Fibroblast of the aortic adventitia (primary cell): ENCODE measurements around the gene COPRS. TPM values are rescaled to one million over a fixed set of nuclear protein-coding genes. Genes with fewer than 3 reads are reported as not detected.

Experiments
- DNase-seq: peaks from one replicate; pipeline ENCODE4 v3.0.0-alpha.2; 2010; ENCODE audit warnings: low read depth
- H3K4me3 ChIP-seq: 2 replicates; pipeline ENCODE4 v1.5.1; 2011; ENCODE audit warnings: low read depth, mild to moderate bottlenecking, control low read depth, low read length, moderate library complexity
- total RNA-seq: library from RNA; depleted of rRNA; stranded (reverse); fragments of >200 nt; gene quantifications from 2 replicates; pipeline ENCODE4 v1.2.3, GENCODE V29; 2012; ENCODE audit warnings: low replicate concordance
- TF ChIP-seq, protein P1 (sequence below): IDR thresholded peaks from 2 replicates; pipeline ENCODE4 v1.5.1; 2011; ENCODE audit warnings: mild to moderate bottlenecking, low read length, control low read depth, inconsistent platforms; ENCODE audit not compliant: insufficient read depth

COPRS gene
- total RNA-seq, 1 donor = 97.1 TPM

DNA sequence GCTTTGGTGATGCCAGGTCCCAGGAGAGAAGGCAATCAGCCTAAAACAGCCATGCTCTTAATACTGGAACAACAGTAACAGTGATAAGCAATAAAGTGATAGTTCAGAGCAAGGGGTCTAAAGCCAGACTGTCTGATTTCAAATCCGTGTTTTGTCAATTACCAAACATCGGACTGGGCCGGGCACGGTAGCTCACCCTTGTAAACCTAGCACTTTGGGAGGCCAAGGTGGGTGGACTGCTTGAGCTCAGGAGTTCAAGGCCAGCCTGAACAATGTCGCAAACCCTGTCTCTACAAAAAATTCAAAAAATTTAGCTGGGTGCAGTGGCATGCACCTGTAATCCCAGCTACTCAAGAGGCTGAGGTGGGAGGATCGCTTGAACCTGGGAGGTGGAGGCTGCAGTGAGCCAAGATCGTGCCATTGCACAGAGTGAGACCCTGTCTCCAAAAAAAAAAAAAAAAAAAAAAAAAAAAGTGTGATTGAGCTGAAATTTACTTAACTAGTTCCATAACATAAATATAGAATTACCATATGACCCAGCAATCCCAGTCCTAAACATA lies 5.1 kb downstream of the COPRS start:
- no peak for DNase-seq
- TF ChIP-seq, protein P1, sequence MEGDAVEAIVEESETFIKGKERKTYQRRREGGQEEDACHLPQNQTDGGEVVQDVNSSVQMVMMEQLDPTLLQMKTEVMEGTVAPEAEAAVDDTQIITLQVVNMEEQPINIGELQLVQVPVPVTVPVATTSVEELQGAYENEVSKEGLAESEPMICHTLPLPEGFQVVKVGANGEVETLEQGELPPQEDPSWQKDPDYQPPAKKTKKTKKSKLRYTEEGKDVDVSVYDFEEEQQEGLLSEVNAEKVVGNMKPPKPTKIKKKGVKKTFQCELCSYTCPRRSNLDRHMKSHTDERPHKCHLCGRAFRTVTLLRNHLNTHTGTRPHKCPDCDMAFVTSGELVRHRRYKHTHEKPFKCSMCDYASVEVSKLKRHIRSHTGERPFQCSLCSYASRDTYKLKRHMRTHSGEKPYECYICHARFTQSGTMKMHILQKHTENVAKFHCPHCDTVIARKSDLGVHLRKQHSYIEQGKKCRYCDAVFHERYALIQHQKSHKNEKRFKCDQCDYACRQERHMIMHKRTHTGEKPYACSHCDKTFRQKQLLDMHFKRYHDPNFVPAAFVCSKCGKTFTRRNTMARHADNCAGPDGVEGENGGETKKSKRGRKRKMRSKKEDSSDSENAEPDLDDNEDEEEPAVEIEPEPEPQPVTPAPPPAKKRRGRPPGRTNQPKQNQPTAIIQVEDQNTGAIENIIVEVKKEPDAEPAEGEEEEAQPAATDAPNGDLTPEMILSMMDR = no peak
- no peak overlapping the region for H3K4me3 ChIP-seq

DNA sequence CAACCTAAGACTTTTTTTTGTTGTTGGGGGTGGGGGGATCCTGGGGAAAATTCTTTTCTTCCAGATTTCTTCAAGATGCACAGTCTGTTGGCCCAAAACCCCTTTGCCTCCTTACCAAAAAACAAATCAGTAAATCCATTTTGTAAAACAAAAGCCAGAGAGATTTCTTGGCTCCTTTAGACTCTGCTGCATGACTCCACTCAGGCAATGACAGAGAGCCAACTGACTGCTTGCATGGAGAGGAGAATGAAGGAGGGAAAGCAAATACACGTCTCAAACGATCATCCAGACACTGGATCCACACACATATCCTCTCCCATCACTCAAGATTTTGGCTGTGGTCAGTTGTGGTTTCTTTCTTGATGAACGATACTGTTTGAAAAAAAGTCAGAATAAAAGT lies 13.8 kb downstream of the COPRS start:
- DNase-seq = peak; percentile 58
- TF ChIP-seq, protein P1 = no peak
- H3K4me3 ChIP-seq = no peak overlapping the region

DNA sequence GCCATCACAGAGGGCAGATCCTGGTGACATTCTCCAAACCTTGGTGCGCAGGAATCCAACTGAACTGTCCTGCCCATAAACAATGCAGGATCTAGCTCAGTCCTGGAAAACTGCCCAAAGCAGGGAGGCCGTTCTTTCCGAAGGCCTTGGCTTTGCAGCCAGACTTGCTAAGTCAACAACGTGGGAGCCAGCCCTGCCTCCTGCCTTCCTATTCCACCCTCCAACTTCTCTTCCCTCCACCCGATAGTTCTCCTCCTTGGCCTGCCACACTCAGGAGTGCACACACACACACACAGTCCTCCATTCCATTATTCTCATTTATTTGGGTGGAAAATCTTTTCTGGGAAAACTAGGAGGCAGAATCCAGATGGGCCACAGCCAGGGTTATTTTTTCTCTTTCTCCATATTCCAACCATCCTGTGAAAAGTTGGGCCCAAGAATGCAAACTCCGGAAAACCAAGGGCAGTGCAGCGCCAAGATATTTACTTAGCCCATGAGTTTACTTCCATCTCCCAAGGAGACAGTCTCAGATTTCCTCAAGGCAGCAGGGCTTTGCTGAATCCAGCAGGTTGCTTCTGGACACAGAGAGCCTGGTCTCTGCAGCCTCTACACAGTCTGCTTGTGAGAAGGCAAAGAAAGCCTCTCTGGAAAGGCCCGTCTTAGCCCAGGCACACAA lies 15.8 kb downstream of the COPRS start:
- peak; percentile 95 for DNase-seq
- TF ChIP-seq, protein P1 = no peak
- peak overlapping the region; percentile 1 for H3K4me3 ChIP-seq

DNA sequence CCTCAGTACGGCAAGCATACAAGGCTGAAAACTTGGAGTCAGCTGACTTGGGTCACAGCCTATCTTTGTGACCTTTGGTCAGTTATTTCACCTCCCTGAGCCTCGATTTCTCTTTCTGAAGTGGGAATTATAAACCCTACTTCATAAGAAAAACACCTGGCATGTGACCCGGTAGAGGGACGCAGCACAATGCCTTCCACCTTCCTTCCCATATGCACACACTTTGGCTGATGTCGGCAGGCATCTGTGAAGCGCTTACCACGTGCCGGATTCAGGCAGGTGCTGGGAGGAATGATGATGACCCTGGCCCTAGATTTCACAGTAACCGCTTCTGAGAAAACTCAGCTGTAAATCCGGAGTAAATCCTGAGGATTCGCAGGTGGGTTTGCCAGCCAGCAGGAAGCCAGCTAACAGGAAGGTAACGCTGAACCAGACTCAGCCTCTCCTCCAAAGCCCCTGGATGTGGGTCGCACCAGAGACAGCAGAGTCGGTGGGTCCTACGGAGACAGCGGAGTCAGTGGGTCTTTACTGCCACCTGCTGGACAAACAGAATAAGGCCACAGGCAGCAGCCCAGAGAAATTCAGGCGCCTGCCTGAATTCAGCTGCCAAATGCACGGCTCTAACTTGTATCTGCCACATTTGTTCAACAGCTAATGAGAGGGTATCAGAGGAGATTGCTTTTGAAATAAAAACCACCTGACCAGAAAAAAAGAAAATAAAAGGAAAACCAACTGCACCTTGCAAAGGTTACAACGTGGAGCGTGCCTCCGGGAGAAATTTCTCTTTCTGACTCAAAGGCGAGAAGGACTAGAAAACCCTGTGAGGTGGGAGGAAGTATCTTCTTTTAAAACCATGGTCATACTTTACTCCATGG lies 16.6 kb downstream of the COPRS start:
- DNase-seq = peak; percentile 83
- TF ChIP-seq, protein P1 = peak; percentile 96
- peak overlapping the region; percentile 41 for H3K4me3 ChIP-seq

DNA sequence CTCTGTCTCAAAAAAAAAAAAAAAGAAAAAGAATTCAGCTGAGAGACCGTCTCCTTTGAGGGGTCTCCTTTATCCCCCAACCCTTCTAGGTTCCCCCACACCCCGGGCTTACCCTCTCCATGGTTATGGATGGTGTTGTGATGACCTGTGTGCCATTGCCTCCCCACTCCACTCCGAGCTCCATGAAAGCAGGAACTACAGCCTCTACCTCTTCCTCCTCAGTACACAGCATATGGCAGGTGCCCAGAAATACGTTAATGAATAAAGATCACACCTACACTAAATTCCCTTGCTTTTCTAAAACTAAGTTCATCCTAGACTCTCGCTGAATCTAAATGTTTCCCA lies 17.2 kb downstream of the COPRS start:
- TF ChIP-seq, protein P1 = no peak
- no peak for DNase-seq
- H3K4me3 ChIP-seq = no peak overlapping the region

DNA sequence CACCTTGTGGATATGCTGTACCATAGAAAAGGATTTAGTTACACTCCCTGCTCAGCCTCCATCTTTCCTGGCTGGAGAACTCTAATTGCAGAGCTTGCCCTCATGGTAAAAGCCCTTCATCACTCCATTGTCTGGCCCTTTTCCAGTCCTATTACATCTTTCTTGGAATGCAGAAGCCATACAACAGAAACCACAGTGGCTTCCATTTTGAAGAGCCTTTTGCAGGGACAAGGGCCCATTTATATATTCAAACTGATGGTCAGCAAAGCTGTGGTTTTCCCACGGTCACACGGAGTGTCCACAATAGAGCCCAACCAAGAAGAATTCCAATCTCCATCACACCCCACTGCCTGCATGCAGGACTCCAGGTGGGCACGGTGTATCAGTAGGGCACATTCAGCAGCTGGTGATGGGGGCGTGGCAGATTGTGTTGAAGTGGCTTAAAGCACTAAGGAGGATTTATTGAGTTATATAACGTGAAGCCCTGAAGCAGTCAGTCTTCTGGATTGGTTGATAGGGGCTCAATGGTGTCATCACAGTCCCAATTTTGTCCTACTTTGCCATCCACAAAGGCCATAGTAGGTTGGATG lies 20.3 kb downstream of the COPRS start:
- H3K4me3 ChIP-seq = no peak overlapping the region
- DNase-seq = peak; percentile 40
- TF ChIP-seq, protein P1 = no peak
